ENCODE data around the gene MIPEP.

The MIPEP gene

DNA sequence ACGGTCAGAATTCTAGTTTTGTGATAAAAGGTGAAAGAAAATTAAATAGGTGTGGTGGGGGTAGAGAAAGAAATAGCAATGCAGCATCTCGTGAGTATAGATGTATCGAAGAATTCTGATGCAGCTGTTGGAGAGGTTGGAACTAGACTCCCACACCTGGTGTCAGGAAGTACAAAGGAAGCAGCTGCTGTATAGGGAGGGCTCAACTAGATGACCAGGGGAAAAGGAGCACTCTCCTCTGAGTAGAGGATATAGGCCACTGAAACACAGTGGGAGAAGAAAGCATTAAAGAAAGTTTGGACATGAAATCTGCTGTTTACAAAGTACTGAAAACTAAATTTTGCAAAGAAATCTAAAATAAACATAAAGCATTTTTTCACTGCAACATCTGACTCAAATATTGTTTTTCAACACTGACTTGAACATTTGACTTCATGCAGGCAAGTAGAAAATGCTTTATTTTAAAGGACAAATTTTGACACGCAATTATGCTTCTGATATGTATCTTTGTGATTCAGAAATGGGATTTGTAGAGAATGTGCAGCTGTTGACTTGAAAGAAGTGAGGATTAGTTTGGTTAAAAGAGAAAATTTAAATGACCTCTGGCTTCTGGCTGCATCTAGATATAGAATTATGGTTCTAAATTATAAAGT, 82.2 kb downstream of the MIPEP start:
- no peak overlapping the region for H2AFZ ChIP-seq
- TF ChIP-seq CTCF (IDR thresholded peaks at IDR 0.05) = no peak

DNA sequence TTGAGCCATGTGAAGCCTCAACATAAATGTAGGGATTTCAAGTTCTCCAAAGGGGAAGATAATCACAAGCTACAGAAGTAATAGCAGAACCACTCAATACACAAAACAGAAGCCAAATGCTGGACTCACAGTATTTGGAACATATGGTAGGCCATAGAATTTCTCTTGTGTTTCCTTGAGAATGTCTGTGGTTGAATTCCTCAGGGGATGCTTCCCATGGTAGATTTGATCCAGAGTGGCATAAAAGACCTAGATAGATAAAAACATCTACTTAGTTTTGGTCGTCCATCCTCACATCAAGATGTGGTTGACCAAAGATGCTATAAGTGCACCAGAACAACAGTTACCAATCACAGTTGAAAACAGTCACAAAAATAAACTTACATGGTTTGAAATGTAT, 83.4 kb downstream of the MIPEP start:
- no peak for TF ChIP-seq CTCF (IDR thresholded peaks at IDR 0.05)
- H3K9ac ChIP-seq = no peak overlapping the region
- no peak overlapping the region for H3K4me3 ChIP-seq (ENCODE audit: low read depth, low read length)
- H3K79me2 ChIP-seq = no peaks in the 10 kb centered on the region
- no peak overlapping the region for H2AFZ ChIP-seq
- H3K27me3 ChIP-seq (ENCODE audit: control insufficient read depth, insufficient read depth, low read length) = no peaks in the 10 kb centered on the region
- no peaks in the 10 kb centered on the region for H3K36me3 ChIP-seq (ENCODE audit: control insufficient read depth, insufficient read depth, low read length)
- H3K4me2 ChIP-seq (ENCODE audit: low read length) = no peak overlapping the region
- H3K9me3 ChIP-seq (ENCODE audit: control insufficient read depth, low read length) = no peaks in the 10 kb centered on the region
- H3K4me1 ChIP-seq = no peaks in the 10 kb centered on the region
- no peak overlapping the region for H3K27ac ChIP-seq

More for the DNA sequence above, 82.2 kb downstream of the MIPEP start:
- H3K9ac ChIP-seq = no peak overlapping the region
- no peaks in the 10 kb centered on the region for H3K9me3 ChIP-seq (ENCODE audit: control insufficient read depth, low read length)
- H3K4me3 ChIP-seq (ENCODE audit: low read depth, low read length) = no peak overlapping the region
- H3K27ac ChIP-seq = no peak overlapping the region
- H3K79me2 ChIP-seq = no peaks in the 10 kb centered on the region
- no peaks in the 10 kb centered on the region for H3K36me3 ChIP-seq (ENCODE audit: control insufficient read depth, insufficient read depth, low read length)
- H3K4me1 ChIP-seq = no peaks in the 10 kb centered on the region
- H3K27me3 ChIP-seq (ENCODE audit: control insufficient read depth, insufficient read depth, low read length) = no peaks in the 10 kb centered on the region
- H3K4me2 ChIP-seq (ENCODE audit: low read length) = no peak overlapping the region

DNA sequence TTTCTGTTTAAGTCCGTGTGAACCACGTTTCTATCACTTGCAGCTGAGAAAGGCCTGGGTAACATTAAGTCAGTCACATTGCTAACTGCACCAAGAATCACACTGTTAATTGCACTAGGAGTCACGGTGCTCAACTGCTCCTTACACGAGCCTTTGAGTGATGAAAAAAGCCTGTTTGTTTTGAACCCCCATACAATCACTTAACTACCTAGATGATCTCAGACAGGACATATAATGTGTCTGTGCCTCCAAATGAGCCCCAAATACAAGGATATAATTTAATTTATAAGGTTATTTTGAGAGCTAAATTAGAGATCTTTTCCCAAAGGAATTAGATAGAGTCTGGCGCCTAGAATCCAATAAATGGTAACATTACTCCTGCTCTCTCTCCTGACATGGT, 84.1 kb downstream of the MIPEP start:
- no peak overlapping the region for H3K4me3 ChIP-seq (ENCODE audit: low read depth, low read length)
- no peaks in the 10 kb centered on the region for H3K79me2 ChIP-seq
- no peak overlapping the region for H3K4me2 ChIP-seq (ENCODE audit: low read length)
- H3K9ac ChIP-seq = no peak overlapping the region
- no peaks in the 10 kb centered on the region for H3K27me3 ChIP-seq (ENCODE audit: control insufficient read depth, insufficient read depth, low read length)
- TF ChIP-seq CTCF (IDR thresholded peaks at IDR 0.05) = no peak
- H3K9me3 ChIP-seq (ENCODE audit: control insufficient read depth, low read length) = no peaks in the 10 kb centered on the region
- H2AFZ ChIP-seq = no peak overlapping the region
- no peaks in the 10 kb centered on the region for H3K36me3 ChIP-seq (ENCODE audit: control insufficient read depth, insufficient read depth, low read length)
- no peaks in the 10 kb centered on the region for H3K4me1 ChIP-seq
- H3K27ac ChIP-seq = no peak overlapping the region

DNA sequence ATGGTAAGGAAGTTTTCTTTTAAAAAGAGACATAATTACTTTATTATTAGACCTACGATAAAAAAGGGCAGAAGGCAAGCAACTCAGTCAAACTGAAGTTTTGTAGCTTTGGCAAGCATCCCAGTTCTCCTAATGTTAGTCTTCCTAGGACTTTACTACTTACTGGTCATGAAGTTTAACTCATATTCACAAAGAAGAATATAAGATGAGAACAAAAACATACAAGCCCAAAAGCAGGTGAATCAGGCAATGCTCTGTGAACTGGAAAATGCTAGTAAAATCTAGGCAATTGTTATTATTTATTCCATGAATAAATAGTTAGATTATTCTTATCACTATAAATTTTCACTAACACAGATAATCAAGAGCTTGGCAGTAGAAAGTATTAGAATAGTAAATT, 85.0 kb downstream of the MIPEP start:
- TF ChIP-seq CTCF (IDR thresholded peaks at IDR 0.05) = no peak
- Histone ChIP-seq H3K9me3 (ENCODE audit: control insufficient read depth, low read length) (no peaks in the 10 kb centered on the region), H3K4me1 (no peaks in the 10 kb centered on the region), H3K27me3 (ENCODE audit: control insufficient read depth, insufficient read depth, low read length) (no peaks in the 10 kb centered on the region), H3K9ac (no peak overlapping the region), H2AFZ (no peak overlapping the region), H3K4me3 (ENCODE audit: low read depth, low read length) (no peak overlapping the region), H3K4me2 (ENCODE audit: low read length) (no peak overlapping the region), H3K27ac (no peak overlapping the region), H3K79me2 (no peaks in the 10 kb centered on the region), H3K36me3 (ENCODE audit: control insufficient read depth, insufficient read depth, low read length) (no peaks in the 10 kb centered on the region)

GRCh38 chr13:23801141-23801540, 88.1 kb downstream of the MIPEP start:
- Histone ChIP-seq H2AFZ (no peak overlapping the region), H3K36me3 (ENCODE audit: control insufficient read depth, insufficient read depth, low read length) (no peaks in the 10 kb centered on the region), H3K9ac (no peak overlapping the region), H3K4me1 (no peaks in the 10 kb centered on the region), H3K79me2 (no peaks in the 10 kb centered on the region), H3K9me3 (ENCODE audit: control insufficient read depth, low read length) (no peaks in the 10 kb centered on the region), H3K4me3 (ENCODE audit: low read depth, low read length) (no peak overlapping the region), H3K27ac (no peak overlapping the region), H3K4me2 (ENCODE audit: low read length) (no peak overlapping the region), H3K27me3 (ENCODE audit: control insufficient read depth, insufficient read depth, low read length) (no peaks in the 10 kb centered on the region)
- no peak for TF ChIP-seq CTCF (IDR thresholded peaks at IDR 0.05)

All from parathyroid adenoma (tissue), 2 donors.